H9 (cell line): ENCODE measurements around the gene NECAB2. TPM values are rescaled to one million over a fixed set of nuclear protein-coding genes. Genes with fewer than 3 reads are reported as not detected.

Experiments used
- DNase-seq: peaks from one replicate; pipeline ENCODE4 v3.0.0-alpha.2; 2017
- H2AFZ ChIP-seq: one replicate; pipeline ENCODE4 v1.6.1; 2013; ENCODE audit warnings: mild to moderate bottlenecking, low read length, control low read depth, moderate library complexity
- H2AK5ac ChIP-seq: 2 replicates; pipeline ENCODE4 v1.6.1; 2013; ENCODE audit warnings: low read length, control low read depth, mixed read lengths; ENCODE audit not compliant: insufficient read length
- H2BK120ac ChIP-seq: one replicate; pipeline ENCODE4 v1.6.1; 2013; ENCODE audit warnings: low read depth, mild to moderate bottlenecking, low read length, control low read depth, inconsistent platforms; ENCODE audit not compliant: poor library complexity, severe bottlenecking
- H2BK12ac ChIP-seq: 2 replicates; pipeline ENCODE4 v1.6.1; 2013; ENCODE audit warnings: low read length, control low read depth, mixed read lengths, low read depth; ENCODE audit not compliant: insufficient read length
- H2BK15ac ChIP-seq: 2 replicates; pipeline ENCODE4 v1.6.1; 2013; ENCODE audit warnings: low read depth, low read length, control low read depth
- H2BK20ac ChIP-seq: one replicate; pipeline ENCODE4 v1.6.1; 2013; ENCODE audit warnings: low read depth, mild to moderate bottlenecking, low read length, control low read depth, inconsistent platforms; ENCODE audit not compliant: poor library complexity, severe bottlenecking
- H2BK5ac ChIP-seq: 2 replicates; pipeline ENCODE4 v1.6.1; 2013; ENCODE audit warnings: low read length, control low read depth, mixed read lengths; ENCODE audit not compliant: insufficient read length
- H3K14ac ChIP-seq: 2 replicates; pipeline ENCODE4 v1.6.1; 2013; ENCODE audit warnings: low read length, control low read depth; ENCODE audit not compliant: insufficient read depth
- H3K18ac ChIP-seq: 2 replicates; pipeline ENCODE4 v1.6.1; 2013; ENCODE audit warnings: low read depth, mild to moderate bottlenecking, mixed read lengths, low read length, control low read depth; ENCODE audit not compliant: insufficient read length
- H3K23ac ChIP-seq: 2 replicates; pipeline ENCODE4 v1.6.1; 2013; ENCODE audit warnings: low read length, control low read depth, mixed read lengths, low read depth; ENCODE audit not compliant: insufficient read length
- H3K23me2 ChIP-seq: 2 replicates; pipeline ENCODE4 v1.6.1; 2013; ENCODE audit warnings: low read depth, mild to moderate bottlenecking, mixed read lengths, low read length, control low read depth; ENCODE audit not compliant: insufficient read length, poor library complexity, severe bottlenecking
- H3K27ac ChIP-seq: 2 replicates; pipeline ENCODE4 v1.5.1; 2013; ENCODE audit warnings: low read length, control low read depth, mixed read lengths, low read depth; ENCODE audit not compliant: insufficient read length
- H3K27me3 ChIP-seq: 2 replicates; pipeline ENCODE4 v1.6.1; 2013; ENCODE audit warnings: low read length, control low read depth, inconsistent platforms; ENCODE audit not compliant: insufficient read depth
- H3K4ac ChIP-seq: 2 replicates; pipeline ENCODE4 v1.6.1; 2013; ENCODE audit warnings: low read depth, mild to moderate bottlenecking, control low read depth, inconsistent platforms, low read length, moderate library complexity
- H3K4me1 ChIP-seq: 2 replicates; pipeline ENCODE4 v1.6.1; 2013; ENCODE audit warnings: low read length, control low read depth, inconsistent platforms; ENCODE audit not compliant: insufficient read depth
- H3K4me2 ChIP-seq: 2 replicates; pipeline ENCODE4 v1.6.1; 2013; ENCODE audit warnings: low read length, control low read depth, mixed read lengths; ENCODE audit not compliant: insufficient read length, insufficient read depth
- H3K56ac ChIP-seq: 2 replicates; pipeline ENCODE4 v1.6.1; 2013; ENCODE audit warnings: low read depth, mild to moderate bottlenecking, mixed read lengths, low read length, control low read depth; ENCODE audit not compliant: insufficient read length
- H3K79me1 ChIP-seq: 2 replicates; pipeline ENCODE4 v1.6.1; 2013; ENCODE audit warnings: low read depth, mild to moderate bottlenecking, moderate library complexity, low read length, control low read depth, inconsistent platforms; ENCODE audit not compliant: insufficient read depth, poor library complexity, severe bottlenecking
- H3K79me2 ChIP-seq: 2 replicates; pipeline ENCODE4 v1.6.1; 2013; ENCODE audit warnings: low read length, control low read depth, inconsistent platforms; ENCODE audit not compliant: insufficient read depth
- H3K9ac ChIP-seq: 2 replicates; pipeline ENCODE4 v1.6.1; 2013; ENCODE audit warnings: low read length, control low read depth, mixed read lengths; ENCODE audit not compliant: insufficient read length; ENCODE audit errors: extremely low read depth
- H3K9me3 ChIP-seq: one replicate; pipeline ENCODE4 v1.6.1; 2013; ENCODE audit warnings: low read depth, low read length, inconsistent platforms; ENCODE audit not compliant: control insufficient read depth
- H3T11ph ChIP-seq: one replicate; pipeline ENCODE4 v1.6.1; 2013; ENCODE audit warnings: mild to moderate bottlenecking, low read length, control low read depth, inconsistent platforms
- H4K20me1 ChIP-seq: one replicate; pipeline ENCODE4 v1.6.1; 2013; ENCODE audit not compliant: control insufficient read depth, insufficient read length, insufficient read depth
- H4K5ac ChIP-seq: 2 replicates; pipeline ENCODE4 v1.6.1; 2013; ENCODE audit warnings: low read depth, mild to moderate bottlenecking, mixed read lengths, low read length, control low read depth; ENCODE audit not compliant: insufficient read length
- H4K8ac ChIP-seq: replicated peaks from 2 replicates; pipeline ENCODE4 v1.6.1; 2013; ENCODE audit warnings: low read length, control low read depth, mixed read lengths, low read depth; ENCODE audit not compliant: insufficient read length
- H4K91ac ChIP-seq: 2 replicates; pipeline ENCODE4 v1.6.1; 2013; ENCODE audit warnings: low read depth, mild to moderate bottlenecking, moderate library complexity, mixed read lengths, low read length, control low read depth; ENCODE audit not compliant: insufficient read length
- H3K27ac Mint-ChIP-seq, 3 experiments: 2 replicates in 2 of 3; 3 replicates in 1 of 3; pipeline ENCODE4 v1.8.0; 2020 to 2021; ENCODE audit warnings: mixed read lengths in 3 of 3, mild to moderate bottlenecking in 1 of 3, moderate library complexity in 1 of 3
- H3K27me3 Mint-ChIP-seq: 2 replicates; pipeline ENCODE4 v1.8.0; 2021; ENCODE audit warnings: low read depth, mild to moderate bottlenecking, moderate library complexity, mixed read lengths
- H3K36me3 Mint-ChIP-seq, 3 experiments: 2 replicates in 2 of 3; 3 replicates in 1 of 3; pipeline ENCODE4 v1.8.0; 2020 to 2021; ENCODE audit warnings: low read depth in 3 of 3, mixed read lengths in 3 of 3; ENCODE audit not compliant: insufficient read depth in 1 of 3
- H3K4me1 Mint-ChIP-seq, 2 experiments: 2 replicates each; pipeline ENCODE4 v1.8.0; 2020; ENCODE audit warnings: mixed read lengths in 2 of 2
- H3K4me3 Mint-ChIP-seq, 2 experiments: 2 replicates in 1 of 2; 3 replicates in 1 of 2; pipeline ENCODE4 v1.8.0; 2020 to 2021; ENCODE audit warnings: mild to moderate bottlenecking in 2 of 2, mixed read lengths in 2 of 2, moderate library complexity in 1 of 2
- H3K9me3 Mint-ChIP-seq, 2 experiments: 2 replicates in 1 of 2; 3 replicates in 1 of 2; pipeline ENCODE4 v1.8.0; 2020; ENCODE audit warnings: mild to moderate bottlenecking in 2 of 2, mixed read lengths in 2 of 2, moderate library complexity in 1 of 2
- WGBS: extraction: QIAGEN DNeasy Blood & Tissue Kit; methylation state at CpG from one replicate; pipeline ENCODE4 v1.1.7; 2013; ENCODE audit warnings: missing lambda C conversion rate, low lambda C conversion rate, mixed read lengths; ENCODE audit not compliant: insufficient read length; ENCODE audit errors: extremely low coverage; 5-methylcytosine and 5-hydroxymethylcytosine counted together
- total RNA-seq: library from RNA; stranded (reverse); gene quantifications from 2 replicates; pipeline ENCODE4 v1.2.1, GENCODE V29; 2021
- TF ChIP-seq, protein P1 (sequence below): fragments of 200-600 bp; sonication (generic); conservative IDR thresholded peaks from 3 replicates; pipeline ENCODE4 v1.8.0; 2021; ENCODE audit warnings: antibody characterized with exemption, mild to moderate bottlenecking

The NECAB2 gene
- total RNA-seq, 1 experiment from 2014 or later = 12.6 TPM

DNA sequence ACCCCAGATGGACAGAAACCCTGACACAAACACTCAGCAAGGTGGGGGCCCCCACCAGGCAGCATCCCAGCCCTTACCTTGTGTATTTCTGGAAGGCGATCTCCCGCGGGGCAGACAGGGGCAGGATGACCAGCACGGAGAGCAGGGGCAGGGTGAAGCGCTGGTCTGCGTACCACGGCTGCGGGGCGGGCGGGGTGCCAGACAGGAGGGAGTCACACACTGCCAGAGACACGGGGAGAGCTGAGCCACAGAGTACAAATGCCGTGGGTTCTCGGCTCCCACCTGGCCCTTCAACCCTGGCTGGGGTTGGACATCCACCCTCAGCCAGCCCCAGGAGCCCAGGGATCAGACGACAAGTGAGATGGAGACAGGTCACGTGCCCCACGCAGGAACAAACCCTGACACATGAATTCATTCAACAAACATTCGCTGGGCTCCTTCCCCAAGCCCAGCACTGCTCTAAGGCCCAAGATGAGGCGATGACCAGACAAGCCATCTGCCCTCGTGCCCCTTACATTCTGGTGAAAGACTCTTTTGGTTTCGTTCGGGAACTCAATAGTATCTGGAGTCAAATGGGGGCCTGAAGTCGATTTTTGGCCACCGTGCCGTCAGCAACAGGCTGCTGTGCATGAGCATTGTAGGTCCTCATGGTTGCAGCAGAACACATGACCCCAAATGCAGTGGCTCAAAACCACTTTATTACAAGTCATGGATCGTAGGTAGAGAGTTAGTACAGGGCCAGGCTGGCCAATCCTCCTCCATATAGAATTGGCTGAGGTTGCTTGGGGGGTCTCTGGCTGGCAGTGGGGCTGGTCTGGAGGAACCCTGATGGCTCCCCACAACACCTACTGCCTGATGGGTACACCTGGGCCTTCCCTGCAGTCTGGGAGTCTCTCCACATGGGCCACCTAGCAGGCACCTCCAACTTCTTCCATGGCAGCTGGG is 65.5 kb downstream of the NECAB2 start:
- Histone ChIP-seq H4K8ac (no peak overlapping the region), H2BK12ac (no peak overlapping the region), H3K27me3 (no peaks in the 10 kb centered on the region), H3K18ac (no peak overlapping the region), H2BK5ac (no peak overlapping the region), H4K20me1 (no peaks in the 10 kb centered on the region), H3K4ac (no peak overlapping the region), H2BK20ac (no peak overlapping the region), H3K9me3 (no peaks in the 10 kb centered on the region), H3K56ac (no peak overlapping the region), H3K4me1 (no peaks in the 10 kb centered on the region), H3K4me2 (no peak overlapping the region), H3K79me1 (no peaks in the 10 kb centered on the region), H3K27ac (no peak overlapping the region), H2AK5ac (no peak overlapping the region), H4K5ac (no peak overlapping the region), H4K91ac (no peak overlapping the region), H3K14ac (no peak overlapping the region; the same call in 1 of the 2 replicates), H2BK15ac (no peak overlapping the region), H3K23me2 (no peaks in the 10 kb centered on the region), H3K23ac (no peak overlapping the region), H3T11ph (no peak overlapping the region), H2BK120ac (no peak overlapping the region), H3K9ac (no peak overlapping the region), H3K79me2 (no peaks in the 10 kb centered on the region), H2AFZ (no peak overlapping the region)
- H3K27me3 Mint-ChIP-seq = peaks cover 13% of the 10 kb centered on the region
- WGBS = no CpG with 5 or more reads among the region's 25 CpGs
- H3K27ac Mint-ChIP-seq = peak overlapping the region in 1 of 3 experiments; percentile 58; a peak in 3 of 7 replicates
- H3K4me3 Mint-ChIP-seq = no peak overlapping the region
- peaks cover 3 to 4% of the 10 kb centered on the region in 2 experiments for H3K9me3 Mint-ChIP-seq
- peaks cover 16 to 22% of the 10 kb centered on the region in 2 experiments for H3K4me1 Mint-ChIP-seq
- no peak for DNase-seq
- peaks cover 0 to 4% (median 1%) of the 10 kb centered on the region in 3 experiments; a peak in 2 of 7 replicates for H3K36me3 Mint-ChIP-seq
- TF ChIP-seq, protein P1, sequence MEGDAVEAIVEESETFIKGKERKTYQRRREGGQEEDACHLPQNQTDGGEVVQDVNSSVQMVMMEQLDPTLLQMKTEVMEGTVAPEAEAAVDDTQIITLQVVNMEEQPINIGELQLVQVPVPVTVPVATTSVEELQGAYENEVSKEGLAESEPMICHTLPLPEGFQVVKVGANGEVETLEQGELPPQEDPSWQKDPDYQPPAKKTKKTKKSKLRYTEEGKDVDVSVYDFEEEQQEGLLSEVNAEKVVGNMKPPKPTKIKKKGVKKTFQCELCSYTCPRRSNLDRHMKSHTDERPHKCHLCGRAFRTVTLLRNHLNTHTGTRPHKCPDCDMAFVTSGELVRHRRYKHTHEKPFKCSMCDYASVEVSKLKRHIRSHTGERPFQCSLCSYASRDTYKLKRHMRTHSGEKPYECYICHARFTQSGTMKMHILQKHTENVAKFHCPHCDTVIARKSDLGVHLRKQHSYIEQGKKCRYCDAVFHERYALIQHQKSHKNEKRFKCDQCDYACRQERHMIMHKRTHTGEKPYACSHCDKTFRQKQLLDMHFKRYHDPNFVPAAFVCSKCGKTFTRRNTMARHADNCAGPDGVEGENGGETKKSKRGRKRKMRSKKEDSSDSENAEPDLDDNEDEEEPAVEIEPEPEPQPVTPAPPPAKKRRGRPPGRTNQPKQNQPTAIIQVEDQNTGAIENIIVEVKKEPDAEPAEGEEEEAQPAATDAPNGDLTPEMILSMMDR = no peak
